GM12878 (cell line): ENCODE data around the gene MYH9. TPM values are rescaled to one million over a fixed set of nuclear protein-coding genes. Genes with fewer than 3 reads are reported as not detected.
A peak's percentile ranks its signal among the peaks of the same experiment; 100 is the strongest.

Experiments
- ATAC-seq: fragments of 200-7000 bp; cut with Tn5 transposase; 3 replicates; pipeline ENCODE4 v1.9.1; 2020; ENCODE audit warnings: mild to moderate bottlenecking, moderate library complexity
- BruUV-seq: library from RNA; stranded (reverse); fragments of 400-500 nt; replicated peaks from 2 replicates; lab custom pipeline; 2021; lab: Mats Ljungman, UMichigan
- CTCF ChIA-PET: fragments of 300-600 bp; sonication (Branson Sonifier 250); formaldehyde crosslinking; extraction: SDS; loops from one replicate; lab custom pipeline; 2021; ENCODE audit warnings: inconsistent platforms; lab: Yijun Ruan, JAX
- POLR2A ChIA-PET: fragments of 350-600 bp; formaldehyde crosslinking; extraction: SDS; loops from one replicate; lab custom pipeline; 2021; ENCODE audit warnings: inconsistent platforms; lab: Charles Lee
- RAD21 ChIA-PET: fragments of 300-600 bp; sonication (Branson Sonifier 250); formaldehyde crosslinking; loops from one replicate; lab custom pipeline; 2023; ENCODE audit warnings: antibody characterized with exemption; ENCODE audit not compliant: unreplicated experiment; lab: Charles Lee
- SMC1A ChIA-PET: fragments of 300-600 bp; sonication (Branson Sonifier 250); formaldehyde crosslinking; loops from one replicate; lab custom pipeline; 2023; ENCODE audit not compliant: unreplicated experiment, uncharacterized antibody; lab: Charles Lee
- DNase-seq: peaks from one replicate; pipeline ENCODE4 v3.0.0-alpha.2; 2011; ENCODE audit warnings: low read depth, low spot score
- FAIRE-seq: peaks from 3 replicates; lab custom pipeline; 2011; peaks lifted over from hg19 to GRCh38; lab: Jason Lieb, UNC
- H2AFZ ChIP-seq: 2 replicates; pipeline ENCODE4 v1.6.0; 2011; ENCODE audit warnings: low read depth, low read length, control low read depth; ENCODE audit not compliant: control insufficient read depth
- H3K27ac ChIP-seq: 2 replicates; pipeline ENCODE4 v1.5.1; 2011; ENCODE audit warnings: control low read depth; ENCODE audit not compliant: control insufficient read depth, insufficient read depth
- H3K27me3 ChIP-seq, 2 experiments: replicated peaks in 1 of 2; 2 replicates each; pipeline versions ENCODE4 v1.6.0 to v1.6.1; 2011; ENCODE audit warnings: low read length in 1 of 2; ENCODE audit not compliant: control insufficient read depth in 2 of 2, insufficient read depth in 2 of 2
- H3K36me3 ChIP-seq, 2 experiments: 2 replicates each; pipeline ENCODE4 v1.5.1; 2011; ENCODE audit warnings: low read length in 1 of 2; ENCODE audit not compliant: control insufficient read depth in 2 of 2, insufficient read depth in 2 of 2
- H3K4me1 ChIP-seq: 2 replicates; pipeline ENCODE4 v1.6.1; 2011; ENCODE audit warnings: mild to moderate bottlenecking, low read length, moderate library complexity, mixed read lengths; ENCODE audit not compliant: control insufficient read depth, insufficient read depth
- H3K4me2 ChIP-seq: 2 replicates; pipeline ENCODE4 v1.6.0; 2011; ENCODE audit warnings: control low read depth; ENCODE audit not compliant: control insufficient read depth, insufficient read depth
- H3K4me3 ChIP-seq: fragments of 200-600 bp; sonication (generic); 2 replicates; pipeline ENCODE4 v1.5.1; 2016
- H3K79me2 ChIP-seq: 2 replicates; pipeline ENCODE4 v1.6.0; 2011; ENCODE audit warnings: low read length; ENCODE audit not compliant: control insufficient read depth, insufficient read depth
- H3K9ac ChIP-seq: 2 replicates; pipeline ENCODE4 v1.8.0; 2011; ENCODE audit warnings: low read length, control low read depth, mixed read lengths; ENCODE audit not compliant: control insufficient read depth, insufficient read depth
- H3K9me3 ChIP-seq: replicated peaks from 3 replicates; pipeline ENCODE4 v1.5.1; 2011; ENCODE audit warnings: mild to moderate bottlenecking, low read length; ENCODE audit not compliant: control insufficient read depth, insufficient read depth
- H4K20me1 ChIP-seq: 2 replicates; pipeline ENCODE4 v1.6.0; 2011; ENCODE audit not compliant: control insufficient read depth, insufficient read depth
- HDAC2 ChIP-seq: fragments of 200-600 bp; sonication (generic); IDR thresholded peaks from 2 replicates; pipeline ENCODE4 v1.6.1; 2017
- POLR2A ChIP-seq: IDR thresholded peaks from 2 replicates; pipeline ENCODE4 v1.6.1; 2011; ENCODE audit warnings: low read depth, mild to moderate bottlenecking, low read length
- POLR2AphosphoS5 ChIP-seq: IDR thresholded peaks from 2 replicates; pipeline ENCODE4 v1.6.1; 2011; ENCODE audit warnings: mild to moderate bottlenecking, low read length, inconsistent platforms
- RCOR1 ChIP-seq: conservative IDR thresholded peaks from 2 replicates; pipeline ENCODE4 v1.6.1; 2012; ENCODE audit warnings: low read depth, low read length, improper control_type of control experiment
- RELA ChIP-seq: fragments of 450-650 bp; IDR thresholded peaks from 2 replicates; pipeline ENCODE4 v1.8.0; 2014; ENCODE audit warnings: borderline replicate concordance; ENCODE audit not compliant: partially characterized antibody
- SMARCA5 ChIP-seq: fragments of 450-650 bp; IDR thresholded peaks from 2 replicates; pipeline ENCODE4 v1.6.1; 2017; ENCODE audit warnings: mild to moderate bottlenecking
- TCF12 ChIP-seq: IDR thresholded peaks from 2 replicates; pipeline ENCODE4 v1.6.1; 2011; ENCODE audit warnings: low read depth, mild to moderate bottlenecking, low read length
- ZNF274 ChIP-seq: IDR thresholded peaks from one replicate; pipeline ENCODE4 v1.8.0; 2011; ENCODE audit not compliant: insufficient read length, insufficient read depth
- WGBS: methylation state at CpG from one replicate; pipeline ENCODE4 v1.1.6; 2016; ENCODE audit warnings: low lambda C conversion rate; ENCODE audit not compliant: insufficient replicate concordance, insufficient coverage; ENCODE audit errors: missing lambda C conversion rate; 5-methylcytosine and 5-hydroxymethylcytosine counted together
- in situ Hi-C: fragments of 300-500 bp; cut with MboI; formaldehyde crosslinking; loops from 9 replicates; pipeline ENCODE4 v1.14.3; 2018; ENCODE audit warnings: mixed read lengths
- intact Hi-C: fragments of 100-400 bp; cut with micrococcal nuclease; formaldehyde crosslinking; loops from one replicate; pipeline ENCODE4 v1.14.2; 2022; ENCODE audit not compliant: unreplicated experiment
- polyA plus RNA-seq, 11 experiments: library from polyadenylated mRNA; depleted of rRNA in 4 of 11; unstranded in 6 of 11; stranded (reverse) in 5 of 11; fragments of >200 nt; fragmentation: Nextera tagmentation in 4 of 11; fragmentation: Illumina TruSeq in 1 of 11; extraction: Ambion mirVana in 4 of 11; extraction: Trizol in 1 of 11; gene quantifications; 1 replicate in 1 of 11; 2 replicates in 10 of 11; pipeline versions ENCODE4 v1.2.1 to v1.2.3, GENCODE V29; 2011 to 2016; ENCODE audit warnings: inconsistent platforms in 2 of 11, missing spikeins in 2 of 11, low read depth in 1 of 11
- total RNA-seq, 4 experiments: library from RNA; depleted of rRNA in 3 of 4; stranded (reverse); fragments of >200 nt in 3 of 4; fragmentation: Illumina TruSeq in 1 of 4; extraction: Trizol in 1 of 4; gene quantifications; 2 replicates each; pipeline versions ENCODE4 v1.2.1 to v1.2.3, GENCODE V29; 2013 to 2021
- TF ChIP-seq, protein P1 (sequence below): fragments of 450-650 bp; IDR thresholded peaks from 2 replicates; pipeline ENCODE4 v1.6.1; 2017; ENCODE audit warnings: mild to moderate bottlenecking, moderate library complexity
- TF ChIP-seq, protein P2 (sequence below): fragments of 450-650 bp; IDR thresholded peaks from 2 replicates; pipeline ENCODE4 v1.6.1; 2014; ENCODE audit warnings: mild to moderate bottlenecking

The MYH9 gene
- total and polyA plus RNA-seq, 10 of the 15 experiments (the other 5 are each of a cell fraction or from before 2014, with no cell fraction given): 5.1 to 525 (median 145) TPM

- FAIRE-seq: no peak
These were observed 94.8 kb downstream of the MYH9 start for GRCh38 chr22:36292823-36293530.

GRCh38 chr22:36291831-36292740 is 95.7 kb downstream of the MYH9 start:
- peaks cover 48 to 66% of the 10 kb centered on the region in 2 experiments for H3K36me3 ChIP-seq
- no peaks in the 10 kb centered on the region for H3K4me1 ChIP-seq
- no peaks in the 10 kb centered on the region for H3K79me2 ChIP-seq
- H3K9me3 ChIP-seq: no peaks in the 10 kb centered on the region
- RAD21 ChIA-PET: no interaction called here
- WGBS: 92% methylated on average over 29 of the region's 29 CpGs
- H3K9ac ChIP-seq: no peak overlapping the region
- no peak overlapping the region for H3K4me3 ChIP-seq
- no TSS peak for BruUV-seq
- H3K27ac ChIP-seq: no peak overlapping the region
- CTCF ChIA-PET: interaction anchor here (0.6 to 1.7 kb wide), 3 partner anchors 9 to 178 kb away, joined by 3 to 6 read pairs (median 3); no protein-coding TSS in a partner anchor
- intact Hi-C loops (no loop called here), in situ Hi-C loops (no loop called here)
- POLR2A ChIA-PET: no interaction called here
- ATAC-seq (no peak), FAIRE-seq (no peak), DNase-seq (no peak)
- SMC1A ChIA-PET: no interaction called here
- H4K20me1 ChIP-seq: no peaks in the 10 kb centered on the region
- H3K4me2 ChIP-seq: no peak overlapping the region
- H2AFZ ChIP-seq: no peak overlapping the region
- no peaks in the 10 kb centered on the region for H3K27me3 ChIP-seq
- no peak for TF ChIP-seq SMARCA5
- TF ChIP-seq HDAC2: no peak
- TF ChIP-seq, protein P1, sequence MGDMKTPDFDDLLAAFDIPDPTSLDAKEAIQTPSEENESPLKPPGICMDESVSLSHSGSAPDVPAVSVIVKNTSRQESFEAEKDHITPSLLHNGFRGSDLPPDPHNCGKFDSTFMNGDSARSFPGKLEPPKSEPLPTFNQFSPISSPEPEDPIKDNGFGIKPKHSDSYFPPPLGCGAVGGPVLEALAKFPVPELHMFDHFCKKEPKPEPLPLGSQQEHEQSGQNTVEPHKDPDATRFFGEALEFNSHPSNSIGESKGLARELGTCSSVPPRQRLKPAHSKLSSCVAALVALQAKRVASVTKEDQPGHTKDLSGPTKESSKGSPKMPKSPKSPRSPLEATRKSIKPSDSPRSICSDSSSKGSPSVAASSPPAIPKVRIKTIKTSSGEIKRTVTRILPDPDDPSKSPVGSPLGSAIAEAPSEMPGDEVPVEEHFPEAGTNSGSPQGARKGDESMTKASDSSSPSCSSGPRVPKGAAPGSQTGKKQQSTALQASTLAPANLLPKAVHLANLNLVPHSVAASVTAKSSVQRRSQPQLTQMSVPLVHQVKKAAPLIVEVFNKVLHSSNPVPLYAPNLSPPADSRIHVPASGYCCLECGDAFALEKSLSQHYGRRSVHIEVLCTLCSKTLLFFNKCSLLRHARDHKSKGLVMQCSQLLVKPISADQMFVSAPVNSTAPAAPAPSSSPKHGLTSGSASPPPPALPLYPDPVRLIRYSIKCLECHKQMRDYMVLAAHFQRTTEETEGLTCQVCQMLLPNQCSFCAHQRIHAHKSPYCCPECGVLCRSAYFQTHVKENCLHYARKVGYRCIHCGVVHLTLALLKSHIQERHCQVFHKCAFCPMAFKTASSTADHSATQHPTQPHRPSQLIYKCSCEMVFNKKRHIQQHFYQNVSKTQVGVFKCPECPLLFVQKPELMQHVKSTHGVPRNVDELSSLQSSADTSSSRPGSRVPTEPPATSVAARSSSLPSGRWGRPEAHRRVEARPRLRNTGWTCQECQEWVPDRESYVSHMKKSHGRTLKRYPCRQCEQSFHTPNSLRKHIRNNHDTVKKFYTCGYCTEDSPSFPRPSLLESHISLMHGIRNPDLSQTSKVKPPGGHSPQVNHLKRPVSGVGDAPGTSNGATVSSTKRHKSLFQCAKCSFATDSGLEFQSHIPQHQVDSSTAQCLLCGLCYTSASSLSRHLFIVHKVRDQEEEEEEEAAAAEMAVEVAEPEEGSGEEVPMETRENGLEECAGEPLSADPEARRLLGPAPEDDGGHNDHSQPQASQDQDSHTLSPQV: no peak
- no peak for TF ChIP-seq ZNF274
- no peak for TF ChIP-seq RCOR1
- no peak for TF ChIP-seq TCF12
- no peak for TF ChIP-seq RELA
- TF ChIP-seq, protein P2, sequence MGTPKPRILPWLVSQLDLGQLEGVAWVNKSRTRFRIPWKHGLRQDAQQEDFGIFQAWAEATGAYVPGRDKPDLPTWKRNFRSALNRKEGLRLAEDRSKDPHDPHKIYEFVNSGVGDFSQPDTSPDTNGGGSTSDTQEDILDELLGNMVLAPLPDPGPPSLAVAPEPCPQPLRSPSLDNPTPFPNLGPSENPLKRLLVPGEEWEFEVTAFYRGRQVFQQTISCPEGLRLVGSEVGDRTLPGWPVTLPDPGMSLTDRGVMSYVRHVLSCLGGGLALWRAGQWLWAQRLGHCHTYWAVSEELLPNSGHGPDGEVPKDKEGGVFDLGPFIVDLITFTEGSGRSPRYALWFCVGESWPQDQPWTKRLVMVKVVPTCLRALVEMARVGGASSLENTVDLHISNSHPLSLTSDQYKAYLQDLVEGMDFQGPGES: no peak

More at GRCh38 chr22:36292823-36293530, 94.8 kb downstream of the MYH9 start:
- intact Hi-C loops: no loop called here
- SMC1A ChIA-PET: interaction anchor here (1.1 kb wide), 1 partner anchor 177 kb away, joined by 3 read pairs; no protein-coding TSS in a partner anchor
- RAD21 ChIA-PET: no interaction called here
- ATAC-seq (no peak), DNase-seq (no peak)
- no peak overlapping the region for H3K4me2 ChIP-seq
- no peaks in the 10 kb centered on the region for H3K4me1 ChIP-seq
- H3K79me2 ChIP-seq: no peaks in the 10 kb centered on the region
- H4K20me1 ChIP-seq: no peaks in the 10 kb centered on the region
- POLR2A ChIA-PET: no interaction called here
- TF ChIP-seq POLR2A (0 out of 2 replicates have a peak, but pooled peaks have one; percentile 4), POLR2AphosphoS5 (no peak)
- TF ChIP-seq, all 136 proteins: peak for 1
- 90% methylated on average over 16 of the region's 17 CpGs for WGBS
- Histone ChIP-seq H3K27ac (no peak overlapping the region), H2AFZ (no peak overlapping the region), H3K36me3 (peaks cover 55 to 67% of the 10 kb centered on the region in 2 experiments), H3K9me3 (no peaks in the 10 kb centered on the region), H3K4me3 (no peak overlapping the region), H3K9ac (no peak overlapping the region), H3K27me3 (no peaks in the 10 kb centered on the region)
- CTCF ChIA-PET: interaction anchor here (0.6 to 1.7 kb wide), 6 partner anchors 8 to 177 kb away, joined by 3 to 6 read pairs (median 3); partner anchors contain the start of gene APOL2
- BruUV-seq: TSS peak; percentile 62
- in situ Hi-C loops: no loop called here
